HepG2 (cell line): Measurements from ENCODE around the gene IGFN1. TPM values are rescaled to one million over a fixed set of nuclear protein-coding genes. Genes with fewer than 3 reads are reported as not detected.

Source experiments
- ELK4 ChIP-seq: sonication (generic); formaldehyde crosslinking; IDR thresholded peaks from 2 replicates; pipeline ENCODE4 v1.9.0; 2021; ENCODE audit warnings: missing genetic modification reagents, borderline replicate concordance
- IKZF4 ChIP-seq: sonication (generic); formaldehyde crosslinking; IDR thresholded peaks from 2 replicates; pipeline ENCODE4 v1.5.1; 2020; ENCODE audit warnings: borderline replicate concordance, mild to moderate bottlenecking, low read depth, missing genetic modification reagents; ENCODE audit errors: not compliant biosample characterization
- KAT7 ChIP-seq: IDR thresholded peaks from 2 replicates; pipeline ENCODE4 v1.6.1; 2018; ENCODE audit warnings: borderline replicate concordance, missing compliant biosample characterization
- MYNN ChIP-seq: sonication (generic); formaldehyde crosslinking; IDR thresholded peaks from 2 replicates; pipeline ENCODE4 v1.4.0; 2020; ENCODE audit warnings: mild to moderate bottlenecking, low read depth, missing genetic modification reagents
- NPAS2 ChIP-seq: sonication (generic); formaldehyde crosslinking; IDR thresholded peaks from 2 replicates; pipeline ENCODE4 v1.8.0; 2022; ENCODE audit warnings: mild to moderate bottlenecking, missing genetic modification reagents, borderline replicate concordance
- PAXIP1 ChIP-seq: sonication (generic); formaldehyde crosslinking; conservative IDR thresholded peaks from 2 replicates; pipeline ENCODE4 v1.4.0; 2020; ENCODE audit warnings: mild to moderate bottlenecking, missing genetic modification reagents, moderate library complexity
- RFXANK ChIP-seq: IDR thresholded peaks from 2 replicates; pipeline ENCODE4 v1.6.1; 2016
- SP1 ChIP-seq, 2 experiments: fragments of 450-650 bp in 1 of 2; sonication (generic) in 1 of 2; formaldehyde crosslinking in 1 of 2; IDR thresholded peaks; 2 replicates each; pipeline versions ENCODE4 v1.4.0 to v1.6.1; 2016 to 2020; ENCODE audit warnings: missing genetic modification reagents in 1 of 2
- SPEN ChIP-seq: sonication (generic); formaldehyde crosslinking; IDR thresholded peaks from 2 replicates; pipeline ENCODE4 v1.5.1; 2020; ENCODE audit warnings: low read depth, mild to moderate bottlenecking, missing genetic modification reagents
- ZGPAT ChIP-seq: IDR thresholded peaks from 2 replicates; pipeline ENCODE4 v1.6.1; 2016; ENCODE audit warnings: mild to moderate bottlenecking
- ZNF350 ChIP-seq: sonication (generic); formaldehyde crosslinking; IDR thresholded peaks from 2 replicates; pipeline ENCODE4 v1.4.0; 2020; ENCODE audit warnings: mild to moderate bottlenecking, low read depth, missing genetic modification reagents, borderline replicate concordance
- ZNF577 ChIP-seq: sonication (generic); formaldehyde crosslinking; IDR thresholded peaks from 2 replicates; pipeline ENCODE4 v1.4.0; 2020; ENCODE audit warnings: mild to moderate bottlenecking, low read depth, missing genetic modification reagents, borderline replicate concordance
- ZNF777 ChIP-seq: sonication (generic); formaldehyde crosslinking; IDR thresholded peaks from 2 replicates; pipeline ENCODE4 v1.4.0; 2020; ENCODE audit warnings: missing genetic modification reagents
- polyA plus RNA-seq, 8 experiments: library from polyadenylated mRNA; depleted of rRNA in 3 of 8; stranded (reverse) in 7 of 8; unstranded in 1 of 8; fragments of >200 nt; fragmentation: Illumina TruSeq in 4 of 8; extraction: Trizol in 4 of 8; gene quantifications; 2 replicates each; pipeline versions ENCODE4 v1.2.1 to v1.2.3, GENCODE V29; 2011 to 2016; ENCODE audit warnings: low read depth in 4 of 8, missing spikeins in 1 of 8, mixed read lengths in 1 of 8; ENCODE audit not compliant: insufficient read depth in 1 of 8
- total RNA-seq, 5 experiments: library from RNA; depleted of rRNA; stranded (reverse); fragments of >200 nt; fragmentation: Illumina TruSeq; extraction: Trizol; gene quantifications; 2 replicates each; pipeline ENCODE4 v1.2.3, GENCODE V29; 2016; ENCODE audit warnings: low read depth in 1 of 5
- TF ChIP-seq, protein P1 (sequence below): conservative IDR thresholded peaks from 2 replicates; pipeline ENCODE4 v1.6.1; 2018; ENCODE audit warnings: missing genetic modification reagents
- TF ChIP-seq, protein P2 (sequence below): sonication (generic); formaldehyde crosslinking; IDR thresholded peaks from 2 replicates; pipeline ENCODE4 v1.4.0; 2020; ENCODE audit warnings: missing genetic modification reagents
- TF ChIP-seq, protein P3 (sequence below): sonication (generic); formaldehyde crosslinking; IDR thresholded peaks from 2 replicates; pipeline ENCODE4 v1.5.0; 2020; ENCODE audit warnings: missing genetic modification reagents, mild to moderate bottlenecking, borderline replicate concordance

Gene IGFN1
- total and polyA plus RNA-seq, 2 of the 13 experiments (the other 11 are each of a cell fraction or from before 2014, with no cell fraction given): 0.04 to 0.05 TPM

GRCh38 chr1:201170533-201171062 lies 20.0 kb upstream of the IGFN1 start (continued):
- TF ChIP-seq IKZF4: no peak
- peak; percentile 86 for TF ChIP-seq PAXIP1 (CRISPR knock-in tag)
- no peak for TF ChIP-seq ELK4 (CRISPR knock-in tag)
- TF ChIP-seq SP1 (IDR thresholded peaks at IDR 0.05): no peak
- peak; percentile 66 for TF ChIP-seq SP1 (CRISPR knock-in tag; IDR thresholded peaks at IDR 0.05)
- TF ChIP-seq SPEN (CRISPR knock-in tag): no peak
- no peak for TF ChIP-seq KAT7
- TF ChIP-seq, protein P1, sequence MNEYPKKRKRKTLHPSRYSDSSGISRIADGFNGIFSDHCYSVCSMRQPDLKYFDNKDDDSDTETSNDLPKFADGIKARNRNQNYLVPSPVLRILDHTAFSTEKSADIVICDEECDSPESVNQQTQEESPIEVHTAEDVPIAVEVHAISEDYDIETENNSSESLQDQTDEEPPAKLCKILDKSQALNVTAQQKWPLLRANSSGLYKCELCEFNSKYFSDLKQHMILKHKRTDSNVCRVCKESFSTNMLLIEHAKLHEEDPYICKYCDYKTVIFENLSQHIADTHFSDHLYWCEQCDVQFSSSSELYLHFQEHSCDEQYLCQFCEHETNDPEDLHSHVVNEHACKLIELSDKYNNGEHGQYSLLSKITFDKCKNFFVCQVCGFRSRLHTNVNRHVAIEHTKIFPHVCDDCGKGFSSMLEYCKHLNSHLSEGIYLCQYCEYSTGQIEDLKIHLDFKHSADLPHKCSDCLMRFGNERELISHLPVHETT: no peak
- TF ChIP-seq, protein P2, sequence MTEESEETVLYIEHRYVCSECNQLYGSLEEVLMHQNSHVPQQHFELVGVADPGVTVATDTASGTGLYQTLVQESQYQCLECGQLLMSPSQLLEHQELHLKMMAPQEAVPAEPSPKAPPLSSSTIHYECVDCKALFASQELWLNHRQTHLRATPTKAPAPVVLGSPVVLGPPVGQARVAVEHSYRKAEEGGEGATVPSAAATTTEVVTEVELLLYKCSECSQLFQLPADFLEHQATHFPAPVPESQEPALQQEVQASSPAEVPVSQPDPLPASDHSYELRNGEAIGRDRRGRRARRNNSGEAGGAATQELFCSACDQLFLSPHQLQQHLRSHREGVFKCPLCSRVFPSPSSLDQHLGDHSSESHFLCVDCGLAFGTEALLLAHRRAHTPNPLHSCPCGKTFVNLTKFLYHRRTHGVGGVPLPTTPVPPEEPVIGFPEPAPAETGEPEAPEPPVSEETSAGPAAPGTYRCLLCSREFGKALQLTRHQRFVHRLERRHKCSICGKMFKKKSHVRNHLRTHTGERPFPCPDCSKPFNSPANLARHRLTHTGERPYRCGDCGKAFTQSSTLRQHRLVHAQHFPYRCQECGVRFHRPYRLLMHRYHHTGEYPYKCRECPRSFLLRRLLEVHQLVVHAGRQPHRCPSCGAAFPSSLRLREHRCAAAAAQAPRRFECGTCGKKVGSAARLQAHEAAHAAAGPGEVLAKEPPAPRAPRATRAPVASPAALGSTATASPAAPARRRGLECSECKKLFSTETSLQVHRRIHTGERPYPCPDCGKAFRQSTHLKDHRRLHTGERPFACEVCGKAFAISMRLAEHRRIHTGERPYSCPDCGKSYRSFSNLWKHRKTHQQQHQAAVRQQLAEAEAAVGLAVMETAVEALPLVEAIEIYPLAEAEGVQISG: peak; percentile 67
- peak; percentile 78 for TF ChIP-seq ZNF777 (CRISPR knock-in tag)
- TF ChIP-seq ZGPAT: peak; percentile 95
- TF ChIP-seq, protein P3, sequence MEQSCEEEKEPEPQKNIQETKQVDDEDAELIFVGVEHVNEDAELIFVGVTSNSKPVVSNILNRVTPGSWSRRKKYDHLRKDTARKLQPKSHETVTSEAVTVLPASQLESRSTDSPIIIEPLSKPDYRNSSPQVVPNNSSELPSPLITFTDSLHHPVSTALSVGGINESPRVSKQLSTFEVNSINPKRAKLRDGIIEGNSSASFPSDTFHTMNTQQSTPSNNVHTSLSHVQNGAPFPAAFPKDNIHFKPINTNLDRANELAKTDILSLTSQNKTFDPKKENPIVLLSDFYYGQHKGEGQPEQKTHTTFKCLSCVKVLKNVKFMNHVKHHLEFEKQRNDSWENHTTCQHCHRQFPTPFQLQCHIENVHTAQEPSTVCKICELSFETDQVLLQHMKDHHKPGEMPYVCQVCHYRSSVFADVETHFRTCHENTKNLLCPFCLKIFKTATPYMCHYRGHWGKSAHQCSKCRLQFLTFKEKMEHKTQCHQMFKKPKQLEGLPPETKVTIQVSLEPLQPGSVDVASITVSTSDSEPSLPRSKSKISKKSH (CRISPR knock-in tag): no peak
- TF ChIP-seq ZNF350 (CRISPR knock-in tag): peak; percentile 91
- no peak for TF ChIP-seq RFXANK (CRISPR knock-in tag)
- no peak for TF ChIP-seq NPAS2
- TF ChIP-seq ZNF577 (CRISPR knock-in tag): no peak
- TF ChIP-seq MYNN: no peak
